HAP-1 (cell line): ENCODE results near the gene PRXL2B.
"Not testable (repeated sequence)": the region's sequence is repeated elsewhere in the genome, so short reads cannot be mapped to it uniquely, and the experiment has no call there.

Source experiments
- DNase-seq, 2 experiments: peaks; one replicate each; pipeline ENCODE4 v3.0.0-alpha.2; 2016 to 2020; ENCODE audit warnings: low spot score in 2 of 2
- H3K27me3 ChIP-seq: fragments of 250-450 bp; sonication (Bioruptor Pico); 2 replicates; pipeline ENCODE4 v1.5.1; 2020; ENCODE audit warnings: low read depth, mild to moderate bottlenecking, moderate library complexity
- H3K36me3 ChIP-seq: fragments of 250-450 bp; sonication (Bioruptor Pico); replicated peaks from 2 replicates; pipeline ENCODE4 v1.5.1; 2020; ENCODE audit warnings: mild to moderate bottlenecking
- H3K4me1 ChIP-seq: fragments of 250-450 bp; sonication (Bioruptor Pico); 2 replicates; pipeline ENCODE4 v1.5.1; 2020; ENCODE audit warnings: mild to moderate bottlenecking
- H3K4me3 ChIP-seq: fragments of 250-450 bp; sonication (Bioruptor Pico); 2 replicates; pipeline ENCODE4 v1.5.1; 2020; ENCODE audit warnings: mild to moderate bottlenecking, moderate library complexity
- H3K9me3 ChIP-seq: fragments of 250-450 bp; sonication (Bioruptor Pico); 2 replicates; pipeline ENCODE4 v1.5.1; 2020; ENCODE audit warnings: mild to moderate bottlenecking, moderate library complexity
- in situ Hi-C: fragments of 300-500 bp; cut with MboI; formaldehyde crosslinking; loops from 3 replicates; pipeline ENCODE4 v1.14.3; 2020; ENCODE audit warnings: low sequenced_read_pairs, inconsistent platforms, mixed read lengths

The PRXL2B gene

GRCh38 chr1:2625748-2626147 lies 39.2 kb downstream of the PRXL2B start:
- H3K9me3 ChIP-seq, H3K4me1 ChIP-seq, H3K4me3 ChIP-seq, H3K36me3 ChIP-seq, DNase-seq: not testable (repeated sequence)
- H3K27me3 ChIP-seq = peaks cover 61% of the 10 kb centered on the region
- in situ Hi-C loops = loop anchor here (10.0 kb wide), 1 partner anchor 181 kb away; no protein-coding TSS in a partner anchor

- no peak for DNase-seq
- Histone ChIP-seq H3K27me3 (peaks cover 46% of the 10 kb centered on the region), H3K36me3 (no peaks in the 10 kb centered on the region), H3K4me1 (no peaks in the 10 kb centered on the region), H3K4me3 (no peak overlapping the region), H3K9me3 (no peaks in the 10 kb centered on the region)
- in situ Hi-C loops = loop anchor here (10.0 kb wide), 1 partner anchor 183 kb away; no protein-coding TSS in a partner anchor
Measured at GRCh38 chr1:2627746-2628145, 41.2 kb downstream of the PRXL2B start.

- H3K9me3 ChIP-seq = no peaks in the 10 kb centered on the region
- H3K4me1 ChIP-seq = no peaks in the 10 kb centered on the region
- no peak overlapping the region for H3K4me3 ChIP-seq
- no peaks in the 10 kb centered on the region for H3K36me3 ChIP-seq
- in situ Hi-C loops = loop anchor here (10.0 kb wide), 1 partner anchor 184 kb away; no protein-coding TSS in a partner anchor
- DNase-seq = no peak
- peaks cover 46% of the 10 kb centered on the region for H3K27me3 ChIP-seq
Measured at GRCh38 chr1:2628191-2628932, 41.8 kb downstream of the PRXL2B start.

- in situ Hi-C loops = loop anchor here (10.0 kb wide), 1 partner anchor 184 kb away; no protein-coding TSS in a partner anchor
- H3K4me3 ChIP-seq = no peak overlapping the region
- H3K36me3 ChIP-seq = no peaks in the 10 kb centered on the region
- no peaks in the 10 kb centered on the region for H3K4me1 ChIP-seq
- DNase-seq = no peak
- no peaks in the 10 kb centered on the region for H3K9me3 ChIP-seq
- peaks cover 46% of the 10 kb centered on the region for H3K27me3 ChIP-seq
Measured at GRCh38 chr1:2628933-2629626, 42.5 kb downstream of the PRXL2B start.

- in situ Hi-C loops = loop anchor here (10.0 kb wide), 1 partner anchor 185 kb away; no protein-coding TSS in a partner anchor
- no peak for DNase-seq
- Histone ChIP-seq H3K36me3 (no peaks in the 10 kb centered on the region), H3K9me3 (no peaks in the 10 kb centered on the region), H3K4me3 (no peak overlapping the region), H3K4me1 (no peaks in the 10 kb centered on the region), H3K27me3 (peaks cover 40% of the 10 kb centered on the region)
Measured at GRCh38 chr1:2629627-2630497, 43.3 kb downstream of the PRXL2B start.

- peaks cover 39% of the 10 kb centered on the region for H3K27me3 ChIP-seq
- no peak for DNase-seq
- in situ Hi-C loops = no loop called here
- H3K4me1 ChIP-seq = no peaks in the 10 kb centered on the region
- no peak overlapping the region for H3K4me3 ChIP-seq
- no peaks in the 10 kb centered on the region for H3K9me3 ChIP-seq
- no peaks in the 10 kb centered on the region for H3K36me3 ChIP-seq
Measured at GRCh38 chr1:2630498-2631135, 44.0 kb downstream of the PRXL2B start.

- in situ Hi-C loops = no loop called here
- H3K4me1 ChIP-seq = no peaks in the 10 kb centered on the region
- H3K27me3 ChIP-seq = peaks cover 33% of the 10 kb centered on the region
- H3K9me3 ChIP-seq = peaks cover 1% of the 10 kb centered on the region; the same call in 1 of the 2 replicates
- no peak overlapping the region for H3K4me3 ChIP-seq
- no peaks in the 10 kb centered on the region for H3K36me3 ChIP-seq
- DNase-seq = no peak
Measured at GRCh38 chr1:2631136-2632050, 44.8 kb downstream of the PRXL2B start.

DNA sequence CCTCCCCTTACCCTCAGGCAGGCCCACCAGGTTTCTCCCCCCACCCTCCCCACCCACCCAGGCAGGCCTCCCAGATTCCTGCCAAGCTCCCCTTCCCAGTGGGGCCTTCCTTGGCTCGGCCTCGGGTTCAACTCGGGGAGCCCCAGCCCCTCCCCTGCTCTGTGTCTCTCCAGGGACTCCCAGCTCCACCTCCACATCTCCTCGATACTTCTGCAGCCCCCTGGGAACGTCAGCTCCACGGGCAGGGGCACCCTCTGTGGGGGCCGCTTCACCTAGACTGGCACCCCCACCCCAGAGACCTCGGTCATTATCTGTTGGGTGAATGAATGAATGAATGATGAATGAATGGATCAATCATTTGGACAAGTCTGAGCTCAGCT lies 45.5 kb downstream of the PRXL2B start:
- no peaks in the 10 kb centered on the region for H3K4me1 ChIP-seq
- peaks cover 8% of the 10 kb centered on the region for H3K9me3 ChIP-seq
- in situ Hi-C loops = no loop called here
- no peak for DNase-seq
- no peaks in the 10 kb centered on the region for H3K36me3 ChIP-seq
- peaks cover 27% of the 10 kb centered on the region for H3K27me3 ChIP-seq
- no peak overlapping the region for H3K4me3 ChIP-seq

DNA sequence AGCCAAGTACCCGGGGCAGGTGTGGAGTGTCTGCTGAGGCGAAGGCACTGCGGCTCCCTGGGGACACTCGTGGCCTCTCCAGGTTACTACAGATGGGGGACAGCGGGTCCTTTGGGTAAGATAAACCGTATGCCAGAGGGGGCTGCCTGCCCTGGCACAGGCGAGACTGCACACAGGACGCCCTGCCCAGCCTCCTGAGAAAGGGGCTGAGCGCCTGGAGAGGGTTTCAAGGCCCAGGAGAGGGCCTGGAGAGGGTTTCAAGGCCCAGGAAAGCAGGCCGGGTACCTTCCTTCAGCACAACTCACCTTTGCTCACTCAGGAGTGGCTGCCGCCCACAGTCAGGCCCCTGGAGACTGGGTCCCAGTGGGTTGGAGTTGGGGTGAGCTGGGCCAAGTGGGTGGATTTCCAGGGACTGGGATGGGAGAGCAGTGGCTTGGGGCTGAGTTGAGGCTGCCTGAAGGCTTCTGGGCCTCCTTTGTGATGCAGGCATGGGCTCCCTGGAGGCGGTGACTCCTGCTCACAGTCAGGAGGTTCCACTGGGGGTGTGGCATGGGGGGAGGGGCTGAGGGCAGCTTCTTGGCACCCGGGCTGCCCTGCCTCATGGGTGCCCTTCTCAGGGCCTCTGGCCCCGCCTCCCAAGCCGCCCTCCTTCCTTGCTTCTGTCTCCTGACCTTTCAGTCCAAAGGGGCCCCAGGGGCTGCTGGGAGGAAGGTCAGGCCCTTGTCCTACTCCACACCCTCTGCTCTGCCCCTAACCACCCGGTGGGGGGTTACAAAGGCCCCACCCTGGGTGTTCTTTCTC lies 46.2 kb downstream of the PRXL2B start, which contains the start of gene MMEL1:
Gene MMEL1 (minus strand): TSS at position 456 of the 801 bp plus-strand sequence. CDS start 3,532 bp downstream, outside the sequence.
- Histone ChIP-seq H3K4me3 (no peak within 1 kb of the TSS), H3K36me3 (no peaks in the 10 kb centered on the region), H3K27me3 (peaks cover 19% of the 10 kb centered on the region), H3K4me1 (no peaks in the 10 kb centered on the region), H3K9me3 (peaks cover 10% of the 10 kb centered on the region)
- in situ Hi-C loops = no loop called here
- DNase-seq = no peak

DNA sequence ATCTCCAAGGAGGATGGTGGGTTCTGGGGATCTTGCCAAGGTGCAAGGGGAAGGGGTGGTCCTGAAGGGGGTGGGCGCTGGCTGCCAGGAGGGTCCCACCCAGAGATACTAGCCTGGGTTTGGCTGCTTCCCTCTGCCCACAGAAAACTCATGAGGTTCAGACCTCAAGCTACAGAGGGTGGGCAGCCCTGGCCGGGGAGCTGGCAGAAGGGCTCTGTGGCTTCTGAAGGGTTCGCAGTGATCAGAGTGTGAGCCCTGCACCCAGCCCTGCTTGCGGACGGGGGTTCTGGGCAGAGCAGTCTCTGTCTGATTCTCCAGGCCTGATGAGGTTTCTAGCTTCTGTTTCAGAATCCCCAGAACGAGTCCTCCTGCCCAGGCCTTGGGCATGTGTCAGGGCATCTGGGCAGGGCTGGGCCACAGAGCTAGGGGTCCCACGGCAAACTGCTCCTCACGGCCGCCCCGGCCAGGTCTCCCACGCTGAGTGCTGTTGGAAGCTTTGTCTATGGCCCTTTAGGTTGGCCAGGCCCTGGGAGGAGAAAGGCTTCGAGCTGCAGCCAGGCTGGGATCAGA lies 46.9 kb downstream of the PRXL2B start:
- peaks cover 14% of the 10 kb centered on the region for H3K27me3 ChIP-seq
- no peak overlapping the region for H3K4me3 ChIP-seq
- in situ Hi-C loops = no loop called here
- peaks cover 10% of the 10 kb centered on the region for H3K9me3 ChIP-seq
- no peaks in the 10 kb centered on the region for H3K4me1 ChIP-seq
- no peaks in the 10 kb centered on the region for H3K36me3 ChIP-seq
- no peak for DNase-seq

- Histone ChIP-seq H3K9me3 (peaks cover 10% of the 10 kb centered on the region), H3K36me3 (no peaks in the 10 kb centered on the region), H3K27me3 (peaks cover 12% of the 10 kb centered on the region), H3K4me3 (no peak overlapping the region), H3K4me1 (no peaks in the 10 kb centered on the region)
- DNase-seq = no peak
- in situ Hi-C loops = no loop called here
Measured at GRCh38 chr1:2633936-2634491, 47.4 kb downstream of the PRXL2B start.
